ENCODE data around the gene TSEN34. TPM values are rescaled to one million over a fixed set of nuclear protein-coding genes. Genes with fewer than 3 reads are reported as not detected.
A peak's percentile ranks its signal among the peaks of the same experiment; 100 is the strongest.
"Not testable (repeated sequence)": the region's sequence is repeated elsewhere in the genome, so short reads cannot be mapped to it uniquely, and the experiment has no call there.

Gene TSEN34
- total RNA-seq, 1 donor from 2014 or later, result 38.6 TPM

DNA sequence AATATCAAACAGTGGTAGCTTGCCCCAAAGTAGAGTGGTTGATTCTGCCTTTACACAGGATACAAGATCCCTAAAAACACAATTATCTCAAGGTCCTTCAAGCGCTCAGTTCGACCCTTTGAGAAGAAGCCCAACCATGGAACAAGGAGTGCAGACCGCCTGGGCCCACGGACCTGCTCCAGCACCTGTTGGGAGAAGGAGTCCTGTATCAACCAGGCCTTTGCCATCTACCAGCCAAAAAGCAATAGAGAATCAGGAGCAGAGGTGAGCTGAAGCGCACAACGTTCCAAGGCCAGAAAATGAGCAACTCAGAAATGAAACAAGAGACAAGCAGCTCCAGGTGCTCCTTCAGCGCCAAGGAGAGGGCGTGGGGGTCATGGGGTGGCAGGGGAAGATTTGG, 38.0 kb downstream of the TSEN34 start:
- no peak for DNase-seq (ENCODE audit: low spot score, unreplicated experiment)
- no peak overlapping the region for H3K4me3 Mint-ChIP-seq (ENCODE audit: low read depth)
- H3K4me1 Mint-ChIP-seq (ENCODE audit: low read depth), result peaks cover 2% of the 10 kb centered on the region
- no peak overlapping the region for H3K27ac Mint-ChIP-seq
- TF ChIP-seq, protein P1, sequence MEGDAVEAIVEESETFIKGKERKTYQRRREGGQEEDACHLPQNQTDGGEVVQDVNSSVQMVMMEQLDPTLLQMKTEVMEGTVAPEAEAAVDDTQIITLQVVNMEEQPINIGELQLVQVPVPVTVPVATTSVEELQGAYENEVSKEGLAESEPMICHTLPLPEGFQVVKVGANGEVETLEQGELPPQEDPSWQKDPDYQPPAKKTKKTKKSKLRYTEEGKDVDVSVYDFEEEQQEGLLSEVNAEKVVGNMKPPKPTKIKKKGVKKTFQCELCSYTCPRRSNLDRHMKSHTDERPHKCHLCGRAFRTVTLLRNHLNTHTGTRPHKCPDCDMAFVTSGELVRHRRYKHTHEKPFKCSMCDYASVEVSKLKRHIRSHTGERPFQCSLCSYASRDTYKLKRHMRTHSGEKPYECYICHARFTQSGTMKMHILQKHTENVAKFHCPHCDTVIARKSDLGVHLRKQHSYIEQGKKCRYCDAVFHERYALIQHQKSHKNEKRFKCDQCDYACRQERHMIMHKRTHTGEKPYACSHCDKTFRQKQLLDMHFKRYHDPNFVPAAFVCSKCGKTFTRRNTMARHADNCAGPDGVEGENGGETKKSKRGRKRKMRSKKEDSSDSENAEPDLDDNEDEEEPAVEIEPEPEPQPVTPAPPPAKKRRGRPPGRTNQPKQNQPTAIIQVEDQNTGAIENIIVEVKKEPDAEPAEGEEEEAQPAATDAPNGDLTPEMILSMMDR (IDR thresholded peaks at IDR 0.05; ENCODE audit: unreplicated experiment), result no peak
- peaks cover 57% of the 10 kb centered on the region for H3K27me3 Mint-ChIP-seq
- H3K36me3 Mint-ChIP-seq (ENCODE audit: insufficient read depth), result peaks cover 2% of the 10 kb centered on the region
- H3K9me3 Mint-ChIP-seq (ENCODE audit: low read depth), result peaks cover 11% of the 10 kb centered on the region

DNA sequence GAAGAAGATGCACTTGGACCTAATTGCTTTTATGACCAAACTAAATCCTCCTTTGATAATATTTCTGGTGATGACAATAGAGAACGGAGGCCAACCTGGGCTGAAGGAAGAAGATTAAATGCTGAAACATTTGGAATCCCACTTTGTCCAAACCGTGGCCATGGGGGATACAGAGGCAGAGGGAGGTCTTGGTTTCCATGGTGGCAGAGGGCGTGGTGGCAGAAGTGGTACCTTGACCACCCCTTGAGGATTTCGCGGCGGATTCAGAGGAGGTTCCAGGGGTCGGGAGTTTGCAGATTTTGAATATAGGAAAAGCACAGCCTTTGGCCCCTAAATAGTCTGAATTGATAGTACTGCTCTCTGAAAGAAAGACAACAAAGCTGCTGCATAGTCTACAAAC, 38.9 kb downstream of the TSEN34 start:
- no peak for DNase-seq (ENCODE audit: low spot score, unreplicated experiment)
- TF ChIP-seq, protein P1 (IDR thresholded peaks at IDR 0.05; ENCODE audit: unreplicated experiment), result no peak
- H3K27me3 Mint-ChIP-seq, result peaks cover 60% of the 10 kb centered on the region
- no peak overlapping the region for H3K4me3 Mint-ChIP-seq (ENCODE audit: low read depth)
- H3K27ac Mint-ChIP-seq, result no peak overlapping the region
- H3K9me3 Mint-ChIP-seq (ENCODE audit: low read depth), result peaks cover 16% of the 10 kb centered on the region
- peaks cover 2% of the 10 kb centered on the region for H3K36me3 Mint-ChIP-seq (ENCODE audit: insufficient read depth)
- peaks cover 2% of the 10 kb centered on the region for H3K4me1 Mint-ChIP-seq (ENCODE audit: low read depth)

DNA sequence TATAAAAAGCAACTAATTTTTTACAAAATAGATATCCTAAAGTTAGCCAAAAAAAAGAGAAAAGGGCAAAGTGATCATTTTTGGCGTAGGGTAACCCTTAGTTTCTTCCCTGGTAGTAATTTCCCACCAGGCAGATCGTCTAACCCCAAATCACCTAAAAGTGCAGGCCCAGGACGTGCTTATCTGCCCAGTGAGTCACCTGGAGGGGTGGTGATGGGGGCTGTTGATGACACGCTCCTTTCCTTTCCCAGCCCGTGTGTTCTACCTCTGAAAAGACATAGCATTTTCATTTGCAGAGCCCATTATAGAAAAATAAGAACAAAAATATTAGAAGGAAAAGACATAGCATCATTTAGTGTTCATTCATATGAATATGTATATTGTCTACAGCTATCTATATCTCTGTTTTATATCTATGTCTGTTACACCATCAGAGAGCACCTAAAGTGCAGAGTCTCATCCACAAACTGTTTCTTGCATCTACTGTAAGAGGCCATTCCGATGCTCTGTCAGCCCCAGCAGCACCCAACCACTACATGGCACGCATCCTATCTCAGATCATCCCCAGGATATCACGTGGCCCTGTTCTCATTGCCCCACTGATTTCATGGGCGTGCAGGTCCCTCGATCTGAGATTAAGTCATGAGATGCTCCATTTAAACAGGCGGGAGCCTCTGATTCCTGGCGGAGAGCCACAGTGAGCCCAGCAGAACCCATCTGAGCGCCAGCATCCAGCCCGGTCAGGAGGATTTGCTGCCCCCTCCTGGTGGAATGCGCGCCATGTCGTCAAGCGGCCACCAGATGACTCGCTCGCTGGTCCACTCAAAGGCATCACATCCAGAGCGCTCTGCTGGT, 40.2 kb downstream of the TSEN34 start:
- Mint-ChIP-seq H3K27ac (no peak overlapping the region), H3K4me3 (ENCODE audit: low read depth) (no peak overlapping the region), H3K27me3 (peaks cover 53% of the 10 kb centered on the region), H3K9me3 (ENCODE audit: low read depth) (peaks cover 16% of the 10 kb centered on the region), H3K4me1 (ENCODE audit: low read depth) (peaks cover 2% of the 10 kb centered on the region), H3K36me3 (ENCODE audit: insufficient read depth) (peaks cover 2% of the 10 kb centered on the region)
- TF ChIP-seq, protein P1 (IDR thresholded peaks at IDR 0.05; ENCODE audit: unreplicated experiment), result peak; percentile 100
- peak; percentile 93 for DNase-seq (ENCODE audit: low spot score, unreplicated experiment)

DNA sequence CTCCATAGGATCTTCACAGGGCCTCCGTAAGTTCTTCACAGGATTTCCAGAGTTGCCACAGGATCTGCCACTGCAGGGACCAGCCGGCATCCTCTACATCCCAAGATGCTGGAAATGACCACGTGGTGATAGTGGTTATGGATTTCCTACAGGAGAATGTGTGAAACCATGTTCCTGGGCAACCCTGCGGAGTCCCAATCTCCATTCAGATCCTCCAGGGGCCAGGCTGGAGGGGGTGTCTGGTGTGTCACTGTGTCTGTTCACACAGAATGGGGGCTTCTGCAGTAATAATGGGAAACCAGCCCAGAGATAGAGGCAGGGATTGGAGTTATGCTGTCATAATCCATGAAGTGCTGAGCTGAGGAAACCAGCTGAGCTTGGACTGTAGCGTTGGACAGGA, 42.8 kb downstream of the TSEN34 start:
- Mint-ChIP-seq H3K4me1 (ENCODE audit: low read depth) (peaks cover 2% of the 10 kb centered on the region), H3K36me3 (ENCODE audit: insufficient read depth) (no peaks in the 10 kb centered on the region), H3K9me3 (ENCODE audit: low read depth) (peaks cover 7% of the 10 kb centered on the region), H3K27ac (no peak overlapping the region), H3K4me3 (ENCODE audit: low read depth) (no peak overlapping the region), H3K27me3 (peaks cover 66% of the 10 kb centered on the region)
- TF ChIP-seq, protein P1 (IDR thresholded peaks at IDR 0.05; ENCODE audit: unreplicated experiment), result no peak
- DNase-seq (ENCODE audit: low spot score, unreplicated experiment), result no peak

DNA sequence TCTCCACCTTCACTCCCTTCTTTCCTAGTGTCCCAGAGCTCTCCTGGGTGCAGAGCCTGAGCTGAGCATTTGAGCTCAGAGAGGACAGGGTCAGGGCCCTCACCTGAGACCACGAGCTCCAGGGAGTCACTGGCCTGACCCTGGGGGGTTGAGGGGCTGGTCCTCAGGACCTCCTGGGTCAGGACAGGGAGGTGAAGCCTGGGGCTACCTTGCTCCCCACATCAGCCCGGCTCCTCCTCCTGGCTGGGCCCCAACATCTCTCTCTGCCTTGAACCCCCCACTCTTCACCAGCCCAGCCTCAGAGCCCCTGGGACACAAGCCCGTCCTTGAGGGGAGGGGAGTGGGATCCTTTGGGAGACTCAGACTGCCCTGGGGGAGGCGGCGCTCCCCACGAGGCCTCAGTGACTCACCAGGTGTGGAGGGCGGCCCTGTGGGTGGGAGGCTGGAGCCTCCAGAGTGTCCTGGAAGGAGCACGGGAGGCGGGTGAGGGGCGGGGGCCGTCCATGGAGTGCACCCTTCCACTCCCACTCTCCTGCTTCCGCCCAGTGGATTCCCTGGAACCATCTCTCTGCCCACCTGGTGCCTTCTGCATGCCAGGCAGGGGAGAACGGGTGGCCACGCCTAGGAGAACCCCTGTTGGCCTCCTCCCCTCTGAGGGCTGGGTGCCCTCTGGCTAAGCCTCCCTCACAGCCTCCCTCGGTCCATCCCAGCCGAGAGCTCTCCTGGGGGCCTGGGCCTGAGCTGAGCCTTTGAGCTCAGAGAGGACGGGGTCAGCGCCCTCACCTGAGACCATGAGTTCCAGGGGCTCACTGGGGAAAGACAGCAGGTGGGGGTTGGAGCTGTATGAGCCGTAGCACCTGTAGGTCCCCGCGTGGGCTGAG, 48.6 kb downstream of the TSEN34 start:
- not testable (repeated sequence) for H3K4me1 Mint-ChIP-seq (ENCODE audit: low read depth); H3K4me3 Mint-ChIP-seq (ENCODE audit: low read depth); DNase-seq (ENCODE audit: low spot score, unreplicated experiment); H3K9me3 Mint-ChIP-seq (ENCODE audit: low read depth); H3K36me3 Mint-ChIP-seq (ENCODE audit: insufficient read depth); H3K27ac Mint-ChIP-seq
- H3K27me3 Mint-ChIP-seq, result peaks cover 37% of the 10 kb centered on the region

DNA sequence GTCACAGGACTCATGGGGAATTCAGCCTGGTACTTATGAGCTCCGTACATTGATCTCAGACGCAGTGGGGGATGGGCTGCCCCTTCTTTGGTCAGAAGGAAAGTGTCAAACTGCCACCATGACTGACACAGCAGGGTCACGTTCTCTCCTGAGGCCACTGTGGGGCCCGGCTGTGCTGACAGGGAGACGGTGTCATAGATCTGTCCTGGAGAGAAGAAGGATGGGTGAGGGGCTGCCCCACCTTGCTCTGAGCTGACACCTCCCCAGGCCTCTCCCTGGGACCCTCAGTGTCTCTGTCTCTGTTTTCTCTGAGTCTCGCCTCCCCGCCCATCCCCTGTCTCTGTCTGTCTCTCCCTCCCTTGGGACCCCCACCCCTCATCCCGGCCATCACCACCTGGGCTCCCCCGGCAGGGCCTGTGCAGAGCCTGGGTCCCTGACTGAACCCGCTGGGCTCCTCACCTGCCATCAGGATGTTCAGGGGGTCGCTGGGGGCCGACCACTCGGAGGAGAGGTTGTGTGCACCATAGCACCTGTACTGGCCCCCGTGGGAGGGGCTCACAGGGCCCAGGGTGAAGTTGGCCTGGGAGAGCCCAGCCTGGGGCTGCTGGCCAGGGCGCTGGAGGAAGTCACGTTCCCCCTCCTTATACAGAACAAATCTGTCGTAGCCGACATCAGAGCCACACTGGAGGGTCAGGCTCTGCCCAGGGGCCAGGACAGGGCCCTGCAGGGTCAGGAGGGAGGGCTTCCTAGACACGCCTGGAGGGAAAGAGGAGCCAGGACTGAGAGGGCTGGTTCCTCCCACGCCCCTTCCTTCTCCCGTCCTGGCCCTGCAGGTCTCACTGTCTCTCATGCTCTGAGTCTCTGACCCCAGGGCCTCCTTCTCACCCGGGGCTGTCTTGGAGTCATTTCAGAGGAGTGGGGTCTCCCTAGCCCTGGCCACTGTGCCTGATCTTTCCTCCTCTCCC, 49.5 kb downstream of the TSEN34 start:
- H3K9me3 Mint-ChIP-seq (ENCODE audit: low read depth); DNase-seq (ENCODE audit: low spot score, unreplicated experiment); H3K4me3 Mint-ChIP-seq (ENCODE audit: low read depth); H3K36me3 Mint-ChIP-seq (ENCODE audit: insufficient read depth); H3K4me1 Mint-ChIP-seq (ENCODE audit: low read depth); H3K27ac Mint-ChIP-seq: not testable (repeated sequence)
- peaks cover 37% of the 10 kb centered on the region for H3K27me3 Mint-ChIP-seq

DNA sequence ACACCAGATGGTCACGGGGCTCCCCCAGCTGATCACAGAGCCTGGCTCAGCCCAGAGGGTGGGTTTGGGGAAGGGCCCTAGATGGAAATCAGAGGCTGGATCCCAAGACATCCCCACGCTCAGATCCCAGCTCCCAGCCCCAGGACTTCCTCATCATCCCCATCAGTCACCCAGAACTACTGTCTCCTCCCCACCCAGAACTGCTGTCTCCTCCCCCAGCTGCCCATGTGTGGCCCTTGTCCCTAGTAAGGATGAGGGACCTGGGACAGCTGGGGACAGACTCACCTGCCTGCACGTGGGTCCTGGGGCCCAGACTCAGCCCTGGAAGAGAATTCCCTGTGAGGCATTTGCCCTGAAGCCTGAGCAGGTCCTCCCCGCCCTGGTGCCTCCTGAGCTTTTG, 51.1 kb downstream of the TSEN34 start:
- H3K4me1 Mint-ChIP-seq (ENCODE audit: low read depth); H3K4me3 Mint-ChIP-seq (ENCODE audit: low read depth); DNase-seq (ENCODE audit: low spot score, unreplicated experiment); H3K36me3 Mint-ChIP-seq (ENCODE audit: insufficient read depth); H3K9me3 Mint-ChIP-seq (ENCODE audit: low read depth); H3K27ac Mint-ChIP-seq: not testable (repeated sequence)
- peaks cover 30% of the 10 kb centered on the region for H3K27me3 Mint-ChIP-seq

DNA sequence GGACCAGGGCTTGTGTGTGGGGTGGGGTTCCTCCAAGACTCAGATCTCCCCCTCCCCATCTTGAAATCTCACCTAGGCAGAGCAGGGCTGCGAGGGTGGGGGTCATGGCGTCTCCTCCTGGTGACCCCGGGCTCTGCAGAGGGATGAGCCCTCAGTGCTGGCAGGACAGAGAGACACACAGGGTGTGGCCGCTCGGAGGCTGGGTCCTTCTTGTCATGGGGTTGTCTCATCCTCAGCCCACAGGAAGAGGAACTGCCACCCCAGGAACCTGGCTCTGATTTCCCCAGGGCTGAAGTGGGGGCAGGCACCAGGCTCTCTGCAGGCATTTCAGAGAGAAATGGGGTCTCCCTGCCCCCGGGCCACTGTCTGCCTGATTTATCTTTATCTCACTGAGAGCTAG, 51.5 kb downstream of the TSEN34 start, which contains the start of gene LILRA6:
TSS of gene LILRA6 (minus strand) at position 145 of the 400 bp plus-strand sequence.
- H3K36me3 Mint-ChIP-seq (ENCODE audit: insufficient read depth); DNase-seq (ENCODE audit: low spot score, unreplicated experiment): not testable (repeated sequence)

More for the DNA sequence above, 51.5 kb downstream of the TSEN34 start, which contains the start of gene LILRA6:
- peaks cover 30% of the 10 kb centered on the region for H3K27me3 Mint-ChIP-seq
- not testable (repeated sequence) for H3K4me1 Mint-ChIP-seq (ENCODE audit: low read depth); H3K4me3 Mint-ChIP-seq (ENCODE audit: low read depth); H3K9me3 Mint-ChIP-seq (ENCODE audit: low read depth); H3K27ac Mint-ChIP-seq
